Omental fat pad (tissue), 4 donors: ENCODE results near the gene RAB11FIP4. TPM values are rescaled to one million over a fixed set of nuclear protein-coding genes. Genes with fewer than 3 reads are reported as not detected.

ENCODE experiments used
- ATAC-seq: fragments of 150-250 bp; one replicate; pipeline ENCODE4 v1.9.1; 2016; ENCODE audit warnings: mild to moderate bottlenecking, moderate library complexity; ENCODE audit not compliant: low FRiP score
- DNase-seq: peaks from one replicate; pipeline ENCODE4 v3.0.0-alpha.2; 2019; ENCODE audit warnings: low spot score
- total RNA-seq, 4 donors: library from RNA; depleted of rRNA; stranded (reverse); fragments of >200 nt; gene quantifications; one replicate each; pipeline ENCODE4 v1.1.0, GENCODE V29; 2016
- TF ChIP-seq, protein P1 (sequence below), 3 donors: fragments of 450-650 bp; IDR thresholded peaks; one replicate each; pipeline ENCODE4 v1.5.1; 2016 to 2017; ENCODE audit warnings: antibody characterized with exemption in 3 of 3, mild to moderate bottlenecking in 3 of 3, moderate library complexity in 2 of 3

Gene RAB11FIP4
- total RNA-seq, 4 donors from 2014 or later = 2.8 to 12.0 (median 5.7) TPM

DNA sequence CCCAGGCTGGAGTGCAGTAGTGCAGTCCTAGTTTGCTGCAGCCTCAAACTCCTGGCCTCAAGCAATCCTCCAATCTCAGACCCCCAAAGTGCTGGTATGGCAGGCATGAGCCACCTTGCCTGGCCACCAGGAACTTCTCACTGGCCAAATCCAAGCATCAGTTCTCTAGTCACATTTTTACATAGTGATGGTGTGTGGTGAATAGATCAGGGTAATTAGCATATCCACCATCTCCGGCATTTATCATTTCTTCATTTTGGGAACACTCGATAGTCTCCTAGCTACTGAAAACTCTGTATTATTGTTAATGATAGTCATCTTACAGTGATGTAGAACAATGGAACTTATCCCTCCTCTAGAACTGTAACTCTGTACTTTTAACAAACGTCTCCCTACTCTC lies 58.3 kb downstream of the RAB11FIP4 start:
- ATAC-seq = no peak
- TF ChIP-seq, protein P1, sequence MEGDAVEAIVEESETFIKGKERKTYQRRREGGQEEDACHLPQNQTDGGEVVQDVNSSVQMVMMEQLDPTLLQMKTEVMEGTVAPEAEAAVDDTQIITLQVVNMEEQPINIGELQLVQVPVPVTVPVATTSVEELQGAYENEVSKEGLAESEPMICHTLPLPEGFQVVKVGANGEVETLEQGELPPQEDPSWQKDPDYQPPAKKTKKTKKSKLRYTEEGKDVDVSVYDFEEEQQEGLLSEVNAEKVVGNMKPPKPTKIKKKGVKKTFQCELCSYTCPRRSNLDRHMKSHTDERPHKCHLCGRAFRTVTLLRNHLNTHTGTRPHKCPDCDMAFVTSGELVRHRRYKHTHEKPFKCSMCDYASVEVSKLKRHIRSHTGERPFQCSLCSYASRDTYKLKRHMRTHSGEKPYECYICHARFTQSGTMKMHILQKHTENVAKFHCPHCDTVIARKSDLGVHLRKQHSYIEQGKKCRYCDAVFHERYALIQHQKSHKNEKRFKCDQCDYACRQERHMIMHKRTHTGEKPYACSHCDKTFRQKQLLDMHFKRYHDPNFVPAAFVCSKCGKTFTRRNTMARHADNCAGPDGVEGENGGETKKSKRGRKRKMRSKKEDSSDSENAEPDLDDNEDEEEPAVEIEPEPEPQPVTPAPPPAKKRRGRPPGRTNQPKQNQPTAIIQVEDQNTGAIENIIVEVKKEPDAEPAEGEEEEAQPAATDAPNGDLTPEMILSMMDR (IDR thresholded peaks at IDR 0.05) = no peak
- DNase-seq = no peak

DNA sequence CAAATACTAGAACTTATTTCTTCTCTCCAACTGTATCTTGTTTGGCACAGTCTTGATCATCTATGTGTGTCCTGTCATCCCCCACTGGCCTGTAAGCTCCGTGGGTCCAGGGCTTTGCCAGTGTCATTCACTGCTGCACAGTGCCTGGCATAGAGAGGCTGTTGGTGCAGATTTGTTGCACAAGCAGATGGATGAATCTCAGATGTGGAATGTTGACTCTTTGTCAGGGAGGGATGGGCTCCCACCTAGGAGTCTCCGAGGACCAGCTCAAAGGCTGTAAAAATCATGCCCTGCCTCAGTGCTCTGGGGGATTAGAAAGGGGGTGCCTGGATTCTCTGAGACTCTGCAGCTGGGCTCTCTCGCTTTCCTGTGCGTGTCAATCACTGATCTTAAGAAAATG lies 60.6 kb downstream of the RAB11FIP4 start:
- TF ChIP-seq, protein P1 (IDR thresholded peaks at IDR 0.05) = no peak
- DNase-seq (no peak), ATAC-seq (no peak)

GRCh38 chr17:31452561-31453110 lies 61.2 kb downstream of the RAB11FIP4 start:
- DNase-seq (no peak), ATAC-seq (no peak)
- TF ChIP-seq, protein P1 (IDR thresholded peaks at IDR 0.05) = no peak

GRCh38 chr17:31453896-31454295 lies 62.4 kb downstream of the RAB11FIP4 start:
- no peak for ATAC-seq
- TF ChIP-seq, protein P1 (IDR thresholded peaks at IDR 0.05) = no peak

DNA sequence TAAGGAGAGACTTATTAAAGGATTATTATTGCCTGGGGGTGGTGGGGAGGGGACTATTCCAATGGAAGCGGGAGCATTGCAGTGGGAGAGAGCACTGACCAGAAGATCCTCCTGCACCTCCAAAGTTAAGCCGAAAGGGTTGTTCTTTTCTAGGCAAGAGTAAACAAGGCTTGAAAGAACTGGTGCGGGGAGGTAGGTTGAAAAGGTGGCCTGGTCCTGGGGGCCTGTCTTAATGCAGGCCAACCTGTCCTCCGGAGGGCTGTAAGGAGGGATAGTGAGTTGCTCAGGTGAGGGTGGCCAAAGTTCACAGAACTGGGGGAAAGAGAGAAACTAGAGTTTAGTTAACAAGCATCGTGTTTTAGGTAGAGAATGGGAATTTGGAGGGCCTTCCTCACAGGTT lies 65.3 kb downstream of the RAB11FIP4 start:
- no peak for ATAC-seq
- TF ChIP-seq, protein P1 (IDR thresholded peaks at IDR 0.05) = no peak
- no peak for DNase-seq

More at GRCh38 chr17:31453896-31454295, 62.4 kb downstream of the RAB11FIP4 start:
- no peak for DNase-seq

DNA sequence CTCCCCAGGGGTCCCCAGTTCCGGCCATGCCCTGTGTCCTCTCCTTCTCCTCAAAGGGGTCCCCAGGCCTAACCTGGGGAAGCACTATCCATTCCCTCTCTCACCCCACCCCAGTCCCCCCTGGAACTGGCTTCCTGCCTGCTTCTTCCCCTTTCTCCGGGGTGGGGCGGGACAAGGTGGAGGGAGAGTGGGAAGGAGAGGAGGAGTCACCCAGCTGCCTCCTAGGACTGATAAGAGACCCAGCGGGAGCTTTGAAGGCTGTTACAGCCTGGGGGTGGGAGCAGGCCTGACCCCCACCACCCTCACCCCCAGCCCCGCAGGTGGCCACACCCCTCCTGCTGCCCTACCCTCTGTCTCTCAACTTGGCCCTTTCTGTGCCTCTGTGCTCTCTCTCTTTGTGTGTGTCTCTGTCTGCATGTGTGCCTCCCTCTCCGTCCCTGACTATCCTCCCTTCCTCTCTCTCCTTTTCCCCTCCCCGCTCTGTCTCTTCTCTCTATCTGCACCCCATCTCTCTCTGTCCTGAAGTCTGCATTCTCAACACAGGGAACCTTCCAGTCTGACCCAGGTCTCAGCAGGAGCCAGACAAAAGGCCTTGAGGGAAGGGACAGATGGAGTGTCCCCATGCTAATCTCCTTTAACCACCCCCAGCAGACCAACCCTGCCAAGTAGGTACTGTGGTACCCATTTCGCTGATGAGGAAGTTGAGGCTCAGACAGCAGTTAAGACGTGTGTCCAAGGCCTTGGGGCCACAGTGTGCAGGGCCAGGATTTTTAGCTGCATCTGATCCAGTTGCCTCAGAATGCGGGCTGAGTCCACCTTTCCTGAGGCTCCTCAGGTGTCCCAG lies 66.1 kb downstream of the RAB11FIP4 start:
- TF ChIP-seq, protein P1 (IDR thresholded peaks at IDR 0.05) = no peak
- DNase-seq = no peak
- no peak for ATAC-seq

GRCh38 chr17:31458829-31459228 lies 67.4 kb downstream of the RAB11FIP4 start:
- TF ChIP-seq, protein P1 (IDR thresholded peaks at IDR 0.05) = no peak
- no peak for DNase-seq
- ATAC-seq = no peak
